ENCODE results near the gene STAT3. TPM values are rescaled to one million over a fixed set of nuclear protein-coding genes. Genes with fewer than 3 reads are reported as not detected.
A peak's percentile ranks its signal among the peaks of the same experiment; 100 is the strongest.

Gene STAT3
- polyA plus RNA-seq, 1 of the 3 experiments (the other 2 are of a cell fraction): 35.7 TPM

- no peak overlapping the region for H3K27ac ChIP-seq (ENCODE audit: low read depth in 2 of 2, low read length in 1 of 2)
- no peak overlapping the region for H3K4me2 ChIP-seq
- H3K9me3 ChIP-seq: no peaks in the 10 kb centered on the region
- H4K20me1 ChIP-seq (ENCODE audit: insufficient read depth): no peaks in the 10 kb centered on the region
- ChIA-PET POLR2A (no interaction called here), CTCF (interaction anchor here (0.5 to 1.8 kb wide), 3 partner anchors 16 to 103 kb away, joined by 3 to 6 read pairs (median 3); no protein-coding TSS in a partner anchor)
- H3K79me2 ChIP-seq (ENCODE audit: insufficient read depth): no peaks in the 10 kb centered on the region
- H2AFZ ChIP-seq (ENCODE audit: low read depth): no peak overlapping the region
- TF ChIP-seq GATA2 (CRISPR knock-in tag; IDR thresholded peaks at IDR 0.05): no peak
- no peak for TF ChIP-seq CHD2 (IDR thresholded peaks at IDR 0.05; ENCODE audit: low read length, partially characterized antibody)
- TF ChIP-seq USF2 (IDR thresholded peaks at IDR 0.05; ENCODE audit: borderline replicate concordance, low read depth, low read length): no peak
- TF ChIP-seq RCOR1 (IDR thresholded peaks at IDR 0.05; ENCODE audit: low read length): no peak
- no peak for TF ChIP-seq MEF2A (IDR thresholded peaks at IDR 0.05; ENCODE audit: borderline replicate concordance, low read depth)
- no peak for TF ChIP-seq RFX5 (IDR thresholded peaks at IDR 0.05; ENCODE audit: low read length)
- no peak for TF ChIP-seq POLR2AphosphoS5 (IDR thresholded peaks at IDR 0.05; ENCODE audit: low read depth, low read length)
- TF ChIP-seq NFIC (IDR thresholded peaks at IDR 0.05; ENCODE audit: borderline replicate concordance): no peak
- no peak for TF ChIP-seq FOSL2 (IDR thresholded peaks at IDR 0.05; ENCODE audit: borderline replicate concordance, low read depth)
- TF ChIP-seq JUND (IDR thresholded peaks at IDR 0.05): no peak
- TF ChIP-seq CTCF (IDR thresholded peaks at IDR 0.05): no peak
- no peak for TF ChIP-seq SMC3 (IDR thresholded peaks at IDR 0.05; ENCODE audit: low read depth, low read length)
- TF ChIP-seq TCF12 (IDR thresholded peaks at IDR 0.05): no peak
- TF ChIP-seq TAF1 (IDR thresholded peaks at IDR 0.05; ENCODE audit: borderline replicate concordance, low read depth, low read length): no peak
- no peak for TF ChIP-seq SIN3A (IDR thresholded peaks at IDR 0.05; ENCODE audit: borderline replicate concordance, low read depth, low read length)
- no peak for TF ChIP-seq ELF1 (IDR thresholded peaks at IDR 0.05)
- TF ChIP-seq PBX3 (IDR thresholded peaks at IDR 0.05): no peak
- TF ChIP-seq FOXJ3 (CRISPR knock-in tag; IDR thresholded peaks at IDR 0.05): no peak
- H3K4me3 ChIP-seq (ENCODE audit: low read depth in 2 of 2, low read length in 1 of 2): no peak overlapping the region
- H3K36me3 ChIP-seq (replicated peaks in 1 of 2; ENCODE audit: control insufficient read depth in 1 of 2, insufficient read depth in 2 of 2, low read length in 1 of 2): no peaks in the 10 kb centered on the region
- H3K27me3 ChIP-seq (ENCODE audit: insufficient read depth): no peaks in the 10 kb centered on the region
- 89% methylated on average over 7 of the region's 7 CpGs for WGBS (ENCODE audit: low lambda C conversion rate)
- H3K9ac ChIP-seq: no peak overlapping the region
- peaks cover 9 to 20% of the 10 kb centered on the region in 2 experiments; a peak in 2 of 4 replicates for H3K4me1 ChIP-seq (ENCODE audit: control insufficient read depth in 1 of 2, insufficient read depth in 2 of 2, low read depth in 1 of 2, low read length in 1 of 2)
- peak; percentile 12 for DNase-seq
- peaks cover 2% of the 10 kb centered on the region for H3F3A ChIP-seq (replicated peaks; ENCODE audit: insufficient read depth)
- H3K9me2 ChIP-seq: no peaks in the 10 kb centered on the region
Measured at GRCh38 chr17:42281571-42282096, 106.6 kb downstream of the STAT3 start.
